ENCODE measurements around the gene CENPH. TPM values are rescaled to one million over a fixed set of nuclear protein-coding genes. Genes with fewer than 3 reads are reported as not detected.
"Not testable (repeated sequence)": the region's sequence is repeated elsewhere in the genome, so short reads cannot be mapped to it uniquely, and the experiment has no call there.

CENPH gene, protein sequence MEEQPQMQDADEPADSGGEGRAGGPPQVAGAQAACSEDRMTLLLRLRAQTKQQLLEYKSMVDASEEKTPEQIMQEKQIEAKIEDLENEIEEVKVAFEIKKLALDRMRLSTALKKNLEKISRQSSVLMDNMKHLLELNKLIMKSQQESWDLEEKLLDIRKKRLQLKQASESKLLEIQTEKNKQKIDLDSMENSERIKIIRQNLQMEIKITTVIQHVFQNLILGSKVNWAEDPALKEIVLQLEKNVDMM
- 10 to 100 TPM in 1 of 4 donors, 1 to 10 TPM in 3; 4.8 to 10.4 (median 9.0) TPM for total RNA-seq

- DNase-seq = peak; percentile 19
Observed at GRCh38 chr5:69189162-69190086, at the start of gene CENPH. CENPH (plus strand) TSS chr5:69189583; CDS start chr5:69189635, 52 bp downstream.

DNA sequence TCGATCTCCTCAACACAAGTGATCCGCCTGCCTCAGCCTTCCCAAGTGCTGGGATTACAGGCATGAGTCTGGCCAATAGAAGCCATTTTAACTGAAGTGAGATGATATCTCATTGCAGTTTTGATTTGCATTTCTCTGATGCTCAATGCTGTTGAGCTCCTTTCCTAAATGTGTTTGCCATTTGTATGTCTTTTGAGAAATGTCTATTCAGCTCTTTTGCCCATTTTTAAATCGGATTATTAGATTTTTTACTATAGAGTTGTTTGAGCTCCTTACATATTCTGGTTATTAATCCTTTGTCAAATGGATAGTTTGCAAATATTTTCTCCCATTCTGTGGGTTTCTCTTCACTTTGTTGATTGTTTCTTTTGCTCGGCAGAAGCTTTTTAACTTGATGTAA lies 49.1 kb upstream of the CENPH start:
- H3K4me3 ChIP-seq; DNase-seq; H3K4me1 ChIP-seq; H3K27me3 ChIP-seq; H3K36me3 ChIP-seq; H3K9me3 ChIP-seq; intact Hi-C loops (cut with DNase I); H3K27ac ChIP-seq: not testable (repeated sequence)
- 87 to 93% methylated on average over 4 of the region's 4 CpGs for WGBS, 2 donors

More at GRCh38 chr5:69189162-69190086, at the start of gene CENPH:
- Histone ChIP-seq H3K36me3 (no peaks in the 10 kb centered on the region), H3K4me3 (peak within 1 kb of the TSS; percentile 53 to 92 (median 63)), H3K27me3 (no peaks in the 10 kb centered on the region), H3K27ac (peak within 1 kb of the TSS; percentile 75 to 85 (median 79)), H3K9me3 (no peaks in the 10 kb centered on the region), H3K4me1 (peaks cover 7 to 20% (median 15%) of the 10 kb centered on the region in 3 donors)
- intact Hi-C loops (cut with DNase I) = no loop called here
- no peak for TF ChIP-seq POLR2A (IDR thresholded peaks at IDR 0.05)
- TF ChIP-seq, protein P1, sequence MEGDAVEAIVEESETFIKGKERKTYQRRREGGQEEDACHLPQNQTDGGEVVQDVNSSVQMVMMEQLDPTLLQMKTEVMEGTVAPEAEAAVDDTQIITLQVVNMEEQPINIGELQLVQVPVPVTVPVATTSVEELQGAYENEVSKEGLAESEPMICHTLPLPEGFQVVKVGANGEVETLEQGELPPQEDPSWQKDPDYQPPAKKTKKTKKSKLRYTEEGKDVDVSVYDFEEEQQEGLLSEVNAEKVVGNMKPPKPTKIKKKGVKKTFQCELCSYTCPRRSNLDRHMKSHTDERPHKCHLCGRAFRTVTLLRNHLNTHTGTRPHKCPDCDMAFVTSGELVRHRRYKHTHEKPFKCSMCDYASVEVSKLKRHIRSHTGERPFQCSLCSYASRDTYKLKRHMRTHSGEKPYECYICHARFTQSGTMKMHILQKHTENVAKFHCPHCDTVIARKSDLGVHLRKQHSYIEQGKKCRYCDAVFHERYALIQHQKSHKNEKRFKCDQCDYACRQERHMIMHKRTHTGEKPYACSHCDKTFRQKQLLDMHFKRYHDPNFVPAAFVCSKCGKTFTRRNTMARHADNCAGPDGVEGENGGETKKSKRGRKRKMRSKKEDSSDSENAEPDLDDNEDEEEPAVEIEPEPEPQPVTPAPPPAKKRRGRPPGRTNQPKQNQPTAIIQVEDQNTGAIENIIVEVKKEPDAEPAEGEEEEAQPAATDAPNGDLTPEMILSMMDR (IDR thresholded peaks at IDR 0.05) = no peak
- WGBS, 2 donors = 0 to 1% methylated on average over 18 to 30 of the region's 55 CpGs

DNA sequence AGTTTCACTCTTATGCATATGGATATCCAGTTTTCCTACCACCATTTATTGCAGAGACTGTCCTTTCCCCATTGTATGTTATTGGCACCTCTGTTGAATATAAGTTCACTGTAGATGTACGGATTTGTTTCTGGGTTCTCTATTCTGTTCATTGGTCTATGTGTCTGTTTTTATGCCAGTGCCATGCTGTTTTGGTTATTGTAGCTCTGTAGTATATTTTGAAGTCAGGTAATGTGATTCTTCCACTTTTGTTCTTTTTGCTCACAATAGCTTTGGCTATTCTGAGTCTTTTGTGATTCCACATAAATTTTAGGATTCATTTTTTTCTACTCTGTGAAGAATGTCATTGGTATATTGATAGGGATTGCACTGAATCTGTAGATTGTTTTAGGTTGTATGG lies 48.6 kb upstream of the CENPH start:
- H3K27ac ChIP-seq = no peak overlapping the region
- H3K27me3 ChIP-seq = no peaks in the 10 kb centered on the region
- no peak overlapping the region for H3K4me3 ChIP-seq
- no peaks in the 10 kb centered on the region for H3K4me1 ChIP-seq
- H3K36me3 ChIP-seq = no peaks in the 10 kb centered on the region
- intact Hi-C loops (cut with DNase I) = no loop called here
- no peak for DNase-seq
- peaks cover 0 to 7% (median 0%) of the 10 kb centered on the region in 3 donors for H3K9me3 ChIP-seq
- WGBS, 2 donors = 83 to 90% methylated on average over 1 of the region's 1 CpG
- TF ChIP-seq POLR2A (IDR thresholded peaks at IDR 0.05) = no peak
- TF ChIP-seq, protein P1 (IDR thresholded peaks at IDR 0.05) = no peak

- H3K27ac ChIP-seq; H3K27me3 ChIP-seq; H3K9me3 ChIP-seq; H3K4me3 ChIP-seq; H3K4me1 ChIP-seq; intact Hi-C loops (cut with DNase I); H3K36me3 ChIP-seq; DNase-seq: not testable (repeated sequence)
- WGBS, 2 donors = 87 to 93% methylated on average over 4 to 7 of the region's 7 CpGs
Observed at GRCh38 chr5:69148576-69148975, 40.8 kb upstream of the CENPH start.

- no peak for DNase-seq
Observed at GRCh38 chr5:69148981-69149675, 40.3 kb upstream of the CENPH start.

More at GRCh38 chr5:69148981-69149675, 40.3 kb upstream of the CENPH start:
- Histone ChIP-seq H3K4me1 (no peaks in the 10 kb centered on the region), H3K4me3 (no peak overlapping the region), H3K27ac (no peak overlapping the region), H3K36me3 (no peaks in the 10 kb centered on the region), H3K9me3 (no peaks in the 10 kb centered on the region), H3K27me3 (no peaks in the 10 kb centered on the region)
- 81 to 83% methylated on average over 2 of the region's 2 CpGs for WGBS, 2 donors
- intact Hi-C loops (cut with DNase I) = no loop called here
- TF ChIP-seq POLR2A (IDR thresholded peaks at IDR 0.05) = no peak
- TF ChIP-seq, protein P1 (IDR thresholded peaks at IDR 0.05) = no peak

Measured in esophagus squamous epithelium (tissue), 5 donors.